ENCODE results near the gene ETV6. TPM values are rescaled to one million over a fixed set of nuclear protein-coding genes. Genes with fewer than 3 reads are reported as not detected.

Gene ETV6
- total RNA-seq, 1 donor from 2014 or later, result 14.7 TPM

GRCh38 chr12:11861155-11861863 is 211.8 kb downstream of the ETV6 start:
- peaks cover 42% of the 10 kb centered on the region for H3K4me1 ChIP-seq
- TF ChIP-seq CTCF (IDR thresholded peaks at IDR 0.05) (no peak), POLR2A (IDR thresholded peaks at IDR 0.05) (no peak), POLR2AphosphoS5 (IDR thresholded peaks at IDR 0.05; ENCODE audit: insufficient read depth in 1 of 2, low read depth in 1 of 2) (no peak)
- intact Hi-C loops (cut with DNase I), result no loop called here

GRCh38 chr12:11861864-11862600 is 212.6 kb downstream of the ETV6 start:
- peaks cover 42% of the 10 kb centered on the region for H3K4me1 ChIP-seq
- intact Hi-C loops (cut with DNase I), result no loop called here

More at GRCh38 chr12:11861155-11861863, 211.8 kb downstream of the ETV6 start:
- DNase-seq (ENCODE audit: extremely low spot score in 2 of 2), result no peak
- Histone ChIP-seq H3K27me3 (no peaks in the 10 kb centered on the region), H3K4me3 (no peak overlapping the region), H3K36me3 (no peaks in the 10 kb centered on the region), H3K27ac (peak overlapping the region; percentile 64), H3K9me3 (peaks cover 6% of the 10 kb centered on the region)

GRCh38 chr12:11862798-11863197 is 213.3 kb downstream of the ETV6 start:
- Histone ChIP-seq H3K36me3 (no peaks in the 10 kb centered on the region), H3K27me3 (no peaks in the 10 kb centered on the region), H3K4me1 (peaks cover 42% of the 10 kb centered on the region), H3K4me3 (no peak overlapping the region), H3K9me3 (peaks cover 10% of the 10 kb centered on the region), H3K27ac (peak overlapping the region; percentile 64)
- no peak for DNase-seq (ENCODE audit: extremely low spot score in 2 of 2)
- TF ChIP-seq POLR2AphosphoS5 (IDR thresholded peaks at IDR 0.05; ENCODE audit: insufficient read depth in 1 of 2, low read depth in 1 of 2) (no peak), POLR2A (IDR thresholded peaks at IDR 0.05) (no peak), CTCF (IDR thresholded peaks at IDR 0.05) (no peak)
- intact Hi-C loops (cut with DNase I), result no loop called here

More at GRCh38 chr12:11861864-11862600, 212.6 kb downstream of the ETV6 start:
- no peaks in the 10 kb centered on the region for H3K27me3 ChIP-seq
- H3K27ac ChIP-seq, result peak overlapping the region; percentile 64
- TF ChIP-seq POLR2A (IDR thresholded peaks at IDR 0.05) (no peak), CTCF (IDR thresholded peaks at IDR 0.05) (no peak), POLR2AphosphoS5 (IDR thresholded peaks at IDR 0.05; ENCODE audit: insufficient read depth in 1 of 2, low read depth in 1 of 2) (no peak)
- H3K9me3 ChIP-seq, result peaks cover 10% of the 10 kb centered on the region
- H3K4me3 ChIP-seq, result no peak overlapping the region
- H3K36me3 ChIP-seq, result no peaks in the 10 kb centered on the region
- no peak for DNase-seq (ENCODE audit: extremely low spot score in 2 of 2)

GRCh38 chr12:11863478-11863906 is 214.0 kb downstream of the ETV6 start:
- DNase-seq (ENCODE audit: extremely low spot score in 2 of 2), result no peak
- TF ChIP-seq CTCF (IDR thresholded peaks at IDR 0.05) (no peak), POLR2A (IDR thresholded peaks at IDR 0.05) (no peak), POLR2AphosphoS5 (IDR thresholded peaks at IDR 0.05; ENCODE audit: insufficient read depth in 1 of 2, low read depth in 1 of 2) (no peak)
- intact Hi-C loops (cut with DNase I), result no loop called here
- Histone ChIP-seq H3K27me3 (no peaks in the 10 kb centered on the region), H3K9me3 (peaks cover 10% of the 10 kb centered on the region), H3K4me3 (no peak overlapping the region), H3K36me3 (no peaks in the 10 kb centered on the region), H3K4me1 (peaks cover 42% of the 10 kb centered on the region), H3K27ac (peak overlapping the region; percentile 64)

Data from vagina (tissue), 2 donors.